PC-9 (cell line): Measurements from ENCODE around the gene CRP. TPM values are rescaled to one million over a fixed set of nuclear protein-coding genes. Genes with fewer than 3 reads are reported as not detected.

Experiments
- BruUV-seq: library from RNA; stranded (reverse); fragments of 400-500 nt; replicated peaks from 2 replicates; lab custom pipeline; 2021; lab: Mats Ljungman, UMichigan
- CTCF ChIA-PET: fragments of 300-600 bp; sonication (Branson Sonifier 250); formaldehyde crosslinking; loops from one replicate; lab custom pipeline; 2022; ENCODE audit warnings: antibody characterized with exemption; lab: Charles Lee
- POLR2A ChIA-PET: fragments of 300-600 bp; sonication (Branson Sonifier 250); formaldehyde crosslinking; loops from one replicate; lab custom pipeline; 2022; ENCODE audit warnings: antibody characterized with exemption; ENCODE audit not compliant: unreplicated experiment; lab: Charles Lee
- DNase-seq, 2 experiments: peaks; one replicate each; pipeline versions ENCODE4 v3.0.0 to v3.0.0-alpha.2; 2015 to 2022; ENCODE audit warnings: mixed read lengths in 1 of 2
- H2AFZ ChIP-seq: fragments of 200-600 bp; sonication (generic); 2 replicates; pipeline ENCODE4 v1.8.1; 2017; ENCODE audit warnings: antibody characterized with exemption
- H3F3A ChIP-seq: fragments of 200-600 bp; sonication (generic); 2 replicates; pipeline ENCODE4 v1.8.1; 2017; ENCODE audit warnings: antibody characterized with exemption, mild to moderate bottlenecking, low read depth; ENCODE audit not compliant: insufficient read depth
- H3K27ac ChIP-seq: fragments of 200-600 bp; sonication (generic); 2 replicates; pipeline ENCODE4 v1.6.1; 2016; ENCODE audit warnings: mixed run types
- H3K27me3 ChIP-seq: fragments of 200-600 bp; sonication (generic); 2 replicates; pipeline ENCODE4 v1.6.1; 2016; ENCODE audit warnings: low read depth, mixed run types; ENCODE audit not compliant: insufficient read depth
- H3K36me3 ChIP-seq: fragments of 200-600 bp; sonication (generic); 2 replicates; pipeline ENCODE4 v1.6.1; 2016; ENCODE audit warnings: low read depth, mixed run types
- H3K4me1 ChIP-seq: fragments of 200-600 bp; sonication (generic); replicated peaks from 2 replicates; pipeline ENCODE4 v1.6.1; 2016; ENCODE audit warnings: mixed run types; ENCODE audit not compliant: insufficient read depth
- H3K4me2 ChIP-seq: fragments of 200-600 bp; sonication (generic); 2 replicates; pipeline ENCODE4 v1.6.1; 2017; ENCODE audit warnings: mixed run types
- H3K4me3 ChIP-seq: fragments of 200-600 bp; sonication (generic); 2 replicates; pipeline ENCODE4 v1.6.1; 2016; ENCODE audit warnings: mixed run types
- H3K79me2 ChIP-seq: fragments of 200-600 bp; sonication (generic); 2 replicates; pipeline ENCODE4 v1.6.1; 2017; ENCODE audit warnings: low read depth, mixed run types
- H3K9me2 ChIP-seq: fragments of 200-600 bp; sonication (generic); 2 replicates; pipeline ENCODE4 v1.8.1; 2017; ENCODE audit warnings: mild to moderate bottlenecking; ENCODE audit not compliant: insufficient read depth
- H3K9me3 ChIP-seq: fragments of 200-600 bp; sonication (generic); 2 replicates; pipeline ENCODE4 v1.8.1; 2016; ENCODE audit warnings: low read depth; ENCODE audit not compliant: insufficient read depth
- H4K20me1 ChIP-seq: fragments of 200-600 bp; sonication (generic); 2 replicates; pipeline ENCODE4 v1.8.1; 2017; ENCODE audit not compliant: insufficient read depth
- EZH2 ChIP-seq: fragments of 200-600 bp; sonication (generic); IDR thresholded peaks from 2 replicates; pipeline ENCODE4 v1.8.0; 2017; ENCODE audit warnings: antibody characterized with exemption, low read depth
- intact Hi-C: fragments of 100-400 bp; cut with micrococcal nuclease; formaldehyde crosslinking; loops from one replicate; pipeline ENCODE4 v1.10.0; 2022; ENCODE audit not compliant: unreplicated experiment
- total RNA-seq: library from RNA; stranded (reverse); gene quantifications from 2 replicates; pipeline ENCODE4 v1.2.3, GENCODE V29; 2021
- TF ChIP-seq, protein P1 (sequence below): fragments of 200-600 bp; sonication (generic); conservative IDR thresholded peaks from 2 replicates; pipeline ENCODE4 v1.6.1; 2017; ENCODE audit warnings: mixed run types, antibody characterized with exemption, mild to moderate bottlenecking, moderate library complexity

CRP gene
- total RNA-seq, 1 experiment from 2014 or later = not detected

DNA sequence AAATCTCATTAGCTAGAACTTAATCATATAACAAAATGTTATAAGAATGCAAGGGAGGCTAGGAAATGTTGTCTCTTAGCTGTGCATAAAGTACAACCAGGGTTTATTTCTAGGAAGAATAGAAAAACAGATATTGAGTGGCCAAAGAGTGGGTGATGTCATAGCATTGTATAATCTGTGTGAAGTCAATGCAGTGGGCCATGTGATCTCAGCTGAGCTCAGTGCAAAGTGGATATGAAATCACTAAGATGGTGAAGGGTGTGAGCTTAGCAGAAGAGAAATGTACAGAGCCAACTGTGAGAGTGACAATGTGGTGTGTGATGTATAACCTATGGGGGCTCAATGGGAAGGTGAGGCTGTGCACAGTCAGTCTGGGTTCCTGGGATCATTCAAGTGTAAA lies 36.6 kb upstream of the CRP start:
- Histone ChIP-seq H3K4me2 (no peak overlapping the region), H3K4me1 (no peaks in the 10 kb centered on the region), H3K36me3 (no peaks in the 10 kb centered on the region), H3F3A (no peaks in the 10 kb centered on the region), H4K20me1 (no peaks in the 10 kb centered on the region), H3K27me3 (0 out of 2 replicates have a peak, but pooled peaks cover 4% of the 10 kb centered on the region), H3K9me3 (no peaks in the 10 kb centered on the region; the same call in 1 of the 2 replicates), H2AFZ (no peak overlapping the region), H3K79me2 (no peaks in the 10 kb centered on the region), H3K27ac (no peak overlapping the region), H3K4me3 (no peak overlapping the region), H3K9me2 (no peaks in the 10 kb centered on the region)
- no peak for DNase-seq
- POLR2A ChIA-PET = no interaction called here
- TF ChIP-seq, protein P1, sequence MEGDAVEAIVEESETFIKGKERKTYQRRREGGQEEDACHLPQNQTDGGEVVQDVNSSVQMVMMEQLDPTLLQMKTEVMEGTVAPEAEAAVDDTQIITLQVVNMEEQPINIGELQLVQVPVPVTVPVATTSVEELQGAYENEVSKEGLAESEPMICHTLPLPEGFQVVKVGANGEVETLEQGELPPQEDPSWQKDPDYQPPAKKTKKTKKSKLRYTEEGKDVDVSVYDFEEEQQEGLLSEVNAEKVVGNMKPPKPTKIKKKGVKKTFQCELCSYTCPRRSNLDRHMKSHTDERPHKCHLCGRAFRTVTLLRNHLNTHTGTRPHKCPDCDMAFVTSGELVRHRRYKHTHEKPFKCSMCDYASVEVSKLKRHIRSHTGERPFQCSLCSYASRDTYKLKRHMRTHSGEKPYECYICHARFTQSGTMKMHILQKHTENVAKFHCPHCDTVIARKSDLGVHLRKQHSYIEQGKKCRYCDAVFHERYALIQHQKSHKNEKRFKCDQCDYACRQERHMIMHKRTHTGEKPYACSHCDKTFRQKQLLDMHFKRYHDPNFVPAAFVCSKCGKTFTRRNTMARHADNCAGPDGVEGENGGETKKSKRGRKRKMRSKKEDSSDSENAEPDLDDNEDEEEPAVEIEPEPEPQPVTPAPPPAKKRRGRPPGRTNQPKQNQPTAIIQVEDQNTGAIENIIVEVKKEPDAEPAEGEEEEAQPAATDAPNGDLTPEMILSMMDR = no peak
- TF ChIP-seq EZH2 = no peak
- BruUV-seq = no TSS peak
- CTCF ChIA-PET = no interaction called here
- intact Hi-C loops = no loop called here

DNA sequence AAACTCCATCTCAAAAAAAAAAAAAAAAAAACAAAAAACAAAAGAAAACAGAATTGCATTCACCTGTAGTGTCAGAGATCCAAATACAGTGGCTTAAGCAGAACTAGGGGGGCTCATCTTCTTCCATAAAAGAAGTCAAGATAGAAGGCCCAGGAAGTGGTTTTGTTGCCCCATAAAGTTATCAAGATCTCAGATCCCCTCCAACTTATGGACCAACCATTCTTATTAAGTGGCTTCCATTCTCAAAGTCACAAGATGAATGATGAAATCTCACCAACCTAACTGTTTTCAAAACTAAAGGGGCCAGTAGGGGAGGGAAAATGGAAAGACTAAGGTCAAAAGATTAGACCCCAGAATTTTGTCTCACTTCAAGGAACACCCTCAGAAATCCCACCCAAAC lies 36.2 kb upstream of the CRP start:
- no peak for DNase-seq
- Histone ChIP-seq H3K4me3 (no peak overlapping the region), H3F3A (no peaks in the 10 kb centered on the region), H3K9me3 (no peaks in the 10 kb centered on the region; the same call in 1 of the 2 replicates), H3K4me1 (no peaks in the 10 kb centered on the region), H3K79me2 (no peaks in the 10 kb centered on the region), H3K36me3 (no peaks in the 10 kb centered on the region), H3K27ac (no peak overlapping the region), H3K4me2 (no peak overlapping the region), H3K27me3 (no peaks in the 10 kb centered on the region), H3K9me2 (no peaks in the 10 kb centered on the region), H4K20me1 (no peaks in the 10 kb centered on the region), H2AFZ (no peak overlapping the region)
- intact Hi-C loops = no loop called here
- CTCF ChIA-PET = no interaction called here
- TF ChIP-seq, protein P1 = no peak
- TF ChIP-seq EZH2 = no peak
- POLR2A ChIA-PET = no interaction called here
- no TSS peak for BruUV-seq

DNA sequence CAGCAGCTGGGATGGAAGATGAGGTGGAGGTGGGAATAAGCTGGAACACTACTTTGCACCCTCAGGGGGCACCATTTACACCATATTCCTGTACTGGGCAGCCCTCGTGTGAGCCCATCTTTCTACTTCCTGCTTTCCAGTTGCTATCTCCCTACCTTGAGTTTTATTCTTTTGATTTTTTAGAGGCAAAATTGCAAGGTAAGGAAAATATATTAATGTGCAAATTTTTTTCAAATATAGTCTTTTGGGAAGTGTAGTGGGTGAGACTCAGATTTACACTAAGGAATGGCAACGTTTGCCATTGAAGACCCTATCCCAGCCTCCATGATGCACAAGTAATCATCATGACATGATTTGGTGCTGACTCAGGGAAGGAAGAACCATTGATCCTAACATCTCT lies 35.2 kb upstream of the CRP start:
- CTCF ChIA-PET = no interaction called here
- intact Hi-C loops = no loop called here
- no peaks in the 10 kb centered on the region for H3K9me2 ChIP-seq

More for the DNA sequence above, 35.2 kb upstream of the CRP start:
- Histone ChIP-seq H3K27ac (no peak overlapping the region), H2AFZ (no peak overlapping the region), H3K36me3 (no peaks in the 10 kb centered on the region), H3K79me2 (no peaks in the 10 kb centered on the region), H3K4me2 (no peak overlapping the region), H3K27me3 (no peaks in the 10 kb centered on the region), H3K9me3 (no peaks in the 10 kb centered on the region; the same call in 1 of the 2 replicates), H3K4me1 (no peaks in the 10 kb centered on the region), H4K20me1 (no peaks in the 10 kb centered on the region), H3K4me3 (no peak overlapping the region), H3F3A (no peaks in the 10 kb centered on the region)
- no peak for DNase-seq
- no TSS peak for BruUV-seq
- TF ChIP-seq EZH2 = no peak
- TF ChIP-seq, protein P1 = no peak
- POLR2A ChIA-PET = no interaction called here
